Panc1 (cell line): ENCODE results near the gene DIAPH3. TPM values are rescaled to one million over a fixed set of nuclear protein-coding genes. Genes with fewer than 3 reads are reported as not detected.

Source experiments
- ATAC-seq: fragments of 200-7000 bp; cut with Tn5 transposase; 2 replicates; pipeline ENCODE4 v1.9.1; 2020; ENCODE audit warnings: mild to moderate bottlenecking, moderate library complexity
- BruUV-seq: library from RNA; stranded (reverse); fragments of 400-500 nt; replicated peaks from 2 replicates; lab custom pipeline; 2021; lab: Mats Ljungman, UMichigan
- CTCF ChIA-PET: fragments of 300-600 bp; sonication (Branson Sonifier 250); formaldehyde crosslinking; loops from one replicate; lab custom pipeline; 2022; ENCODE audit warnings: antibody characterized with exemption; lab: Charles Lee
- POLR2A ChIA-PET: fragments of 300-600 bp; sonication (Branson Sonifier 250); formaldehyde crosslinking; loops from one replicate; lab custom pipeline; 2022; ENCODE audit warnings: antibody characterized with exemption; lab: Charles Lee
- DNase-seq: peaks from one replicate; pipeline ENCODE4 v3.0.0-alpha.2; 2010; ENCODE audit warnings: low read depth, low spot score
- H3K27ac ChIP-seq: 2 replicates; pipeline ENCODE4 v1.5.1; 2011; ENCODE audit warnings: mild to moderate bottlenecking, low read length, inconsistent platforms
- H3K27me3 ChIP-seq: fragments of 200-500 bp; sonication (Bioruptor generic); 2 replicates; pipeline ENCODE4 v1.6.0; 2014; ENCODE audit warnings: low read length, inconsistent platforms; ENCODE audit not compliant: control insufficient read depth, insufficient read depth
- H3K36me3 ChIP-seq: fragments of 200-500 bp; sonication (Bioruptor generic); 2 replicates; pipeline ENCODE4 v1.5.1; 2014; ENCODE audit warnings: inconsistent platforms, mild to moderate bottlenecking, low read length, moderate library complexity; ENCODE audit not compliant: control insufficient read depth, insufficient read depth
- H3K4me1 ChIP-seq: 2 replicates; pipeline ENCODE4 v1.5.1; 2011; ENCODE audit warnings: inconsistent platforms, mild to moderate bottlenecking, low read length, moderate library complexity; ENCODE audit not compliant: control insufficient read depth, insufficient read depth
- H3K4me3 ChIP-seq, 2 experiments: 2 replicates each; pipeline ENCODE4 v1.5.1; 2011 to 2012; ENCODE audit warnings: low read depth in 2 of 2, low read length in 2 of 2, mild to moderate bottlenecking in 2 of 2, inconsistent platforms in 1 of 2, moderate library complexity in 1 of 2
- H3K9me3 ChIP-seq: fragments of 200-500 bp; sonication (Bioruptor generic); 2 replicates; pipeline ENCODE4 v1.5.1; 2014; ENCODE audit warnings: low read depth, mild to moderate bottlenecking, inconsistent platforms, low read length, moderate library complexity; ENCODE audit not compliant: control insufficient read depth, insufficient read depth
- POLR2AphosphoS5 ChIP-seq: IDR thresholded peaks from 2 replicates; pipeline ENCODE4 v1.6.1; 2012; ENCODE audit warnings: mild to moderate bottlenecking, low read depth, low read length, moderate library complexity
- SIN3A ChIP-seq: IDR thresholded peaks from 2 replicates; pipeline ENCODE4 v1.6.1; 2012; ENCODE audit warnings: low read depth, mild to moderate bottlenecking, low read length, moderate library complexity, borderline replicate concordance; ENCODE audit not compliant: insufficient read depth
- TCF7L2 ChIP-seq: IDR thresholded peaks from 2 replicates; pipeline ENCODE4 v1.6.1; 2011; ENCODE audit warnings: mild to moderate bottlenecking, low read depth, low read length, inconsistent platforms
- in situ Hi-C: cut with HindIII; loops from 2 replicates; pipeline ENCODE4 v1.10.0; 2016; ENCODE audit warnings: low sequenced_read_pairs, low pct_unique_long_range_greater_than_20kb
- intact Hi-C: fragments of 100-400 bp; cut with micrococcal nuclease; formaldehyde crosslinking; loops from one replicate; pipeline ENCODE4 v1.10.0; 2022; ENCODE audit not compliant: unreplicated experiment
- total RNA-seq: library from RNA; stranded (reverse); gene quantifications from one replicate; pipeline ENCODE4 v1.2.1, GENCODE V29; 2021; ENCODE audit not compliant: unreplicated experiment
- TF ChIP-seq, protein P1 (sequence below): fragments of 450-650 bp; IDR thresholded peaks from 2 replicates; pipeline ENCODE4 v1.5.1; 2017; ENCODE audit warnings: mild to moderate bottlenecking
- TF ChIP-seq, protein P2 (sequence below), 2 experiments: IDR thresholded peaks; 2 replicates each; pipeline ENCODE4 v1.6.1; 2011 to 2012; ENCODE audit warnings: low read depth in 2 of 2, control low read depth in 1 of 2, low read length in 1 of 2, mild to moderate bottlenecking in 1 of 2, moderate library complexity in 1 of 2; ENCODE audit not compliant: insufficient read depth in 1 of 2

The DIAPH3 gene
- total RNA-seq, 1 experiment from 2014 or later: 15.4 TPM

- H3K27me3 ChIP-seq: no peaks in the 10 kb centered on the region
- H3K36me3 ChIP-seq: no peaks in the 10 kb centered on the region
- in situ Hi-C loops: no loop called here
- H3K27ac ChIP-seq: no peak overlapping the region
- DNase-seq: no peak
- intact Hi-C loops: no loop called here
- BruUV-seq: no TSS peak
- no peak for ATAC-seq
- H3K4me1 ChIP-seq: no peaks in the 10 kb centered on the region
- H3K9me3 ChIP-seq: no peaks in the 10 kb centered on the region
- ChIA-PET POLR2A (no interaction called here), CTCF (no interaction called here)
- no peak overlapping the region for H3K4me3 ChIP-seq
- TF ChIP-seq, protein P1, sequence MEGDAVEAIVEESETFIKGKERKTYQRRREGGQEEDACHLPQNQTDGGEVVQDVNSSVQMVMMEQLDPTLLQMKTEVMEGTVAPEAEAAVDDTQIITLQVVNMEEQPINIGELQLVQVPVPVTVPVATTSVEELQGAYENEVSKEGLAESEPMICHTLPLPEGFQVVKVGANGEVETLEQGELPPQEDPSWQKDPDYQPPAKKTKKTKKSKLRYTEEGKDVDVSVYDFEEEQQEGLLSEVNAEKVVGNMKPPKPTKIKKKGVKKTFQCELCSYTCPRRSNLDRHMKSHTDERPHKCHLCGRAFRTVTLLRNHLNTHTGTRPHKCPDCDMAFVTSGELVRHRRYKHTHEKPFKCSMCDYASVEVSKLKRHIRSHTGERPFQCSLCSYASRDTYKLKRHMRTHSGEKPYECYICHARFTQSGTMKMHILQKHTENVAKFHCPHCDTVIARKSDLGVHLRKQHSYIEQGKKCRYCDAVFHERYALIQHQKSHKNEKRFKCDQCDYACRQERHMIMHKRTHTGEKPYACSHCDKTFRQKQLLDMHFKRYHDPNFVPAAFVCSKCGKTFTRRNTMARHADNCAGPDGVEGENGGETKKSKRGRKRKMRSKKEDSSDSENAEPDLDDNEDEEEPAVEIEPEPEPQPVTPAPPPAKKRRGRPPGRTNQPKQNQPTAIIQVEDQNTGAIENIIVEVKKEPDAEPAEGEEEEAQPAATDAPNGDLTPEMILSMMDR: no peak
- TF ChIP-seq POLR2AphosphoS5: no peak
- TF ChIP-seq SIN3A: no peak
- TF ChIP-seq, protein P2, sequence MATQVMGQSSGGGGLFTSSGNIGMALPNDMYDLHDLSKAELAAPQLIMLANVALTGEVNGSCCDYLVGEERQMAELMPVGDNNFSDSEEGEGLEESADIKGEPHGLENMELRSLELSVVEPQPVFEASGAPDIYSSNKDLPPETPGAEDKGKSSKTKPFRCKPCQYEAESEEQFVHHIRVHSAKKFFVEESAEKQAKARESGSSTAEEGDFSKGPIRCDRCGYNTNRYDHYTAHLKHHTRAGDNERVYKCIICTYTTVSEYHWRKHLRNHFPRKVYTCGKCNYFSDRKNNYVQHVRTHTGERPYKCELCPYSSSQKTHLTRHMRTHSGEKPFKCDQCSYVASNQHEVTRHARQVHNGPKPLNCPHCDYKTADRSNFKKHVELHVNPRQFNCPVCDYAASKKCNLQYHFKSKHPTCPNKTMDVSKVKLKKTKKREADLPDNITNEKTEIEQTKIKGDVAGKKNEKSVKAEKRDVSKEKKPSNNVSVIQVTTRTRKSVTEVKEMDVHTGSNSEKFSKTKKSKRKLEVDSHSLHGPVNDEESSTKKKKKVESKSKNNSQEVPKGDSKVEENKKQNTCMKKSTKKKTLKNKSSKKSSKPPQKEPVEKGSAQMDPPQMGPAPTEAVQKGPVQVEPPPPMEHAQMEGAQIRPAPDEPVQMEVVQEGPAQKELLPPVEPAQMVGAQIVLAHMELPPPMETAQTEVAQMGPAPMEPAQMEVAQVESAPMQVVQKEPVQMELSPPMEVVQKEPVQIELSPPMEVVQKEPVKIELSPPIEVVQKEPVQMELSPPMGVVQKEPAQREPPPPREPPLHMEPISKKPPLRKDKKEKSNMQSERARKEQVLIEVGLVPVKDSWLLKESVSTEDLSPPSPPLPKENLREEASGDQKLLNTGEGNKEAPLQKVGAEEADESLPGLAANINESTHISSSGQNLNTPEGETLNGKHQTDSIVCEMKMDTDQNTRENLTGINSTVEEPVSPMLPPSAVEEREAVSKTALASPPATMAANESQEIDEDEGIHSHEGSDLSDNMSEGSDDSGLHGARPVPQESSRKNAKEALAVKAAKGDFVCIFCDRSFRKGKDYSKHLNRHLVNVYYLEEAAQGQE (IDR thresholded peaks at IDR 0.05; ENCODE audit: insufficient read depth in 1 of 2, low read depth in 2 of 2, low read length in 1 of 2): no peak
- no peak for TF ChIP-seq TCF7L2
Measured at GRCh38 chr13:59633290-59633689, 530.4 kb downstream of the DIAPH3 start.

GRCh38 chr13:59631271-59631670 lies 532.5 kb downstream of the DIAPH3 start:
- POLR2A ChIA-PET: no interaction called here
- in situ Hi-C loops: no loop called here
- Histone ChIP-seq H3K27me3 (no peaks in the 10 kb centered on the region), H3K4me1 (no peaks in the 10 kb centered on the region), H3K4me3 (no peak overlapping the region), H3K9me3 (no peaks in the 10 kb centered on the region), H3K27ac (no peak overlapping the region), H3K36me3 (no peaks in the 10 kb centered on the region)
- intact Hi-C loops: no loop called here
- TF ChIP-seq, protein P1: no peak
- no peak for TF ChIP-seq TCF7L2
- TF ChIP-seq, protein P2 (IDR thresholded peaks at IDR 0.05; ENCODE audit: insufficient read depth in 1 of 2, low read depth in 2 of 2, low read length in 1 of 2): no peak
- no peak for TF ChIP-seq SIN3A
- no peak for TF ChIP-seq POLR2AphosphoS5
- ATAC-seq (no peak), DNase-seq (no peak)
- CTCF ChIA-PET: no interaction called here
- no TSS peak for BruUV-seq
